Pons (tissue), 1 donor: ENCODE data around the gene NR2C2AP.
"Not testable (repeated sequence)": the region's sequence is repeated elsewhere in the genome, so short reads cannot be mapped to it uniquely, and the experiment has no call there.

ENCODE experiments used
- DNase-seq: peaks from one replicate; pipeline ENCODE4 v3.0.0-alpha.2; 2016; ENCODE audit warnings: low spot score

NR2C2AP gene

GRCh38 chr19:19203012-19203856, at the start of gene NR2C2AP:
Gene NR2C2AP (minus strand): TSS chr19:19203414. CDS start chr19:19203060, 354 bp downstream.
- peak; percentile 81 for DNase-seq

GRCh38 chr19:19250196-19250801, 47.1 kb upstream of the NR2C2AP start:
- no peak for DNase-seq

GRCh38 chr19:19240476-19240875, 37.3 kb upstream of the NR2C2AP start:
- DNase-seq = no peak

GRCh38 chr19:19239675-19240074, 36.5 kb upstream of the NR2C2AP start:
- DNase-seq = no peak

GRCh38 chr19:19238126-19238894, 35.1 kb upstream of the NR2C2AP start:
- no peak for DNase-seq

GRCh38 chr19:19236173-19236572, 33.0 kb upstream of the NR2C2AP start:
- DNase-seq = no peak

GRCh38 chr19:19234220-19234816, 31.1 kb upstream of the NR2C2AP start:
- DNase-seq = no peak

- DNase-seq = no peak
These were observed 29.1 kb upstream of the NR2C2AP start for GRCh38 chr19:19232261-19232721.

GRCh38 chr19:19230999-19231398, 27.8 kb upstream of the NR2C2AP start:
- no peak for DNase-seq

- DNase-seq = no peak
These were observed 26.5 kb upstream of the NR2C2AP start for GRCh38 chr19:19229701-19230100.

GRCh38 chr19:19227217-19227616, 24.0 kb upstream of the NR2C2AP start:
- DNase-seq = no peak

GRCh38 chr19:19226663-19227062, 23.4 kb upstream of the NR2C2AP start:
- no peak for DNase-seq

GRCh38 chr19:19226204-19226603, 23.0 kb upstream of the NR2C2AP start:
- DNase-seq = no peak

- DNase-seq = no peak
These were observed 21.8 kb upstream of the NR2C2AP start for GRCh38 chr19:19224852-19225494.

- no peak for DNase-seq
These were observed 21.1 kb upstream of the NR2C2AP start for GRCh38 chr19:19224150-19224851.

- no peak for DNase-seq
These were observed 20.4 kb upstream of the NR2C2AP start for GRCh38 chr19:19223636-19224035.

GRCh38 chr19:19223060-19223459, 19.8 kb upstream of the NR2C2AP start:
- DNase-seq = no peak

- not testable (repeated sequence) for DNase-seq
These were observed 17.8 kb upstream of the NR2C2AP start for GRCh38 chr19:19221000-19221399.

GRCh38 chr19:19218911-19219310, 15.7 kb upstream of the NR2C2AP start:
- DNase-seq = no peak

GRCh38 chr19:19217099-19217498, 13.9 kb upstream of the NR2C2AP start:
- DNase-seq = no peak

GRCh38 chr19:19215792-19216191, 12.6 kb upstream of the NR2C2AP start:
- DNase-seq = no peak
